Measurements from ENCODE around the gene CDH3.

DNA sequence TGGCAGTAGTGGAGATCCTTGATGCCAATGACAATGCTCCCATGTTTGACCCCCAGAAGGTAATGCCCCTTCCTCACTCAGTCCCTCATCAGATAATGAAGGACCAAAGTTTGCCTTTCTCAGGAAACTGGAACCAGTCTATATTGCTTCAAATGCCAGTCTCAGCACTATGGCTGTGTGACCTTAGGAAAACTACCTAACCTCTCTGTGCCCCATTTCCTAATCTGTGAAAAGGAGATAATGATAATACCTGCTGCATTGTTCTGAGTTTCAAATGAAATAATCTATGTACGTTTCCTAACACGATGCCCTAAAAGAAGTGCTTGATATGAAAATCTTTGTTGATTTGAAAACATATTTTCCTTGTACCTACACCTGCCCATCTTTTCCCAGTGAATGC is 35.9 kb downstream of the CDH3 start:
- TF ChIP-seq, protein P1, sequence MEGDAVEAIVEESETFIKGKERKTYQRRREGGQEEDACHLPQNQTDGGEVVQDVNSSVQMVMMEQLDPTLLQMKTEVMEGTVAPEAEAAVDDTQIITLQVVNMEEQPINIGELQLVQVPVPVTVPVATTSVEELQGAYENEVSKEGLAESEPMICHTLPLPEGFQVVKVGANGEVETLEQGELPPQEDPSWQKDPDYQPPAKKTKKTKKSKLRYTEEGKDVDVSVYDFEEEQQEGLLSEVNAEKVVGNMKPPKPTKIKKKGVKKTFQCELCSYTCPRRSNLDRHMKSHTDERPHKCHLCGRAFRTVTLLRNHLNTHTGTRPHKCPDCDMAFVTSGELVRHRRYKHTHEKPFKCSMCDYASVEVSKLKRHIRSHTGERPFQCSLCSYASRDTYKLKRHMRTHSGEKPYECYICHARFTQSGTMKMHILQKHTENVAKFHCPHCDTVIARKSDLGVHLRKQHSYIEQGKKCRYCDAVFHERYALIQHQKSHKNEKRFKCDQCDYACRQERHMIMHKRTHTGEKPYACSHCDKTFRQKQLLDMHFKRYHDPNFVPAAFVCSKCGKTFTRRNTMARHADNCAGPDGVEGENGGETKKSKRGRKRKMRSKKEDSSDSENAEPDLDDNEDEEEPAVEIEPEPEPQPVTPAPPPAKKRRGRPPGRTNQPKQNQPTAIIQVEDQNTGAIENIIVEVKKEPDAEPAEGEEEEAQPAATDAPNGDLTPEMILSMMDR (conservative IDR thresholded peaks at IDR 0.05), result no peak
- no peak for TF ChIP-seq ZFX (IDR thresholded peaks at IDR 0.05)
